Natural killer cell treated with Interleukin-12 subunit alpha and Interleukin-12 subunit beta and Interleukin-15 and Interleukin-18, amount 100 ng/mL, for 72 hours (primary cell): ENCODE measurements around the gene KIF1B. TPM values are rescaled to one million over a fixed set of nuclear protein-coding genes. Genes with fewer than 3 reads are reported as not detected.
"Not testable (repeated sequence)": the region's sequence is repeated elsewhere in the genome, so short reads cannot be mapped to it uniquely, and the experiment has no call there.

ENCODE experiments used
- ATAC-seq, 2 donors: fragments of 150-1000 bp; cut with Tn5 transposase in 1 of 2; sonication (Bioruptor Pico), chemical (Tn5 transposase) in 1 of 2; 2 replicates each; pipeline ENCODE4 v1.10.0; 2021
- DNase-seq: peaks from one replicate; pipeline ENCODE4 v3.0.0; 2022; ENCODE audit warnings: low spot score
- H3K27ac Mint-ChIP-seq, 2 donors: 1 replicate in 1 of 2; 2 replicates in 1 of 2; pipeline ENCODE4 v1.8.0; 2022; ENCODE audit warnings: mixed read lengths in 2 of 2, mild to moderate bottlenecking in 1 of 2, moderate library complexity in 1 of 2
- H3K27me3 Mint-ChIP-seq, 2 donors: 1 replicate in 1 of 2; 2 replicates in 1 of 2; pipeline ENCODE4 v1.8.0; 2022; ENCODE audit warnings: mixed read lengths in 2 of 2
- H3K36me3 Mint-ChIP-seq: one replicate; pipeline ENCODE4 v1.8.0; 2022; ENCODE audit warnings: mixed read lengths
- H3K4me1 Mint-ChIP-seq, 2 donors: 1 replicate in 1 of 2; 2 replicates in 1 of 2; pipeline ENCODE4 v1.8.0; 2022; ENCODE audit warnings: low read depth in 2 of 2, mixed read lengths in 2 of 2, mild to moderate bottlenecking in 1 of 2
- H3K4me3 Mint-ChIP-seq: one replicate; pipeline ENCODE4 v1.8.0; 2022; ENCODE audit warnings: mixed read lengths
- H3K9me3 Mint-ChIP-seq: 2 replicates; pipeline ENCODE4 v1.8.0; 2022; ENCODE audit warnings: mixed read lengths
- total RNA-seq, 2 donors: library from RNA; stranded (reverse); gene quantifications; one replicate each; pipeline ENCODE4 v1.2.3, GENCODE V29; 2022

The KIF1B gene
- total RNA-seq, 2 donors from 2014 or later, result 9.9 to 32.2 TPM

GRCh38 chr1:10236405-10237156 is 26.2 kb downstream of the KIF1B start:
- no peaks in the 10 kb centered on the region for H3K36me3 Mint-ChIP-seq
- no peak for DNase-seq
- H3K9me3 Mint-ChIP-seq, result no peaks in the 10 kb centered on the region
- H3K27ac Mint-ChIP-seq, result no peak overlapping the region
- no peak for ATAC-seq
- peaks cover 0 to 8% of the 10 kb centered on the region in 2 donors for H3K4me1 Mint-ChIP-seq
- no peaks in the 10 kb centered on the region for H3K27me3 Mint-ChIP-seq
- H3K4me3 Mint-ChIP-seq, result no peak overlapping the region

DNA sequence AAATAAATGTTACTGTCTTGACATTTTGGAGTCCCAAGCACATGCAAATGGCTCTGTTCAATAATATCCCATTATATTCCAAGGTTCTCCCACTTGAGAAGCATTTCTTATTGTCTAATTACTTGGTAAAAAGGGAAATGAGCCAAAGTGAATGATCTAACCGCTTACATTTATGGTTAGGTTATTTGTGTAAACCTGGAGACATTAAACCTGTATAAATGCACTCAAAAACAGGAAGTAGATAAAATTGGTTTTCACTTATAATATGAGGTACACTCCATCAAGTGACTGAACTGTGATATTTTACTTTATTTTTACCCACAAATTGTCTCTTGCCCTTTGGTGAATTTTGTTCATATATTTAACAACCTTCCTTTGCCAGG is 26.8 kb downstream of the KIF1B start:
- Mint-ChIP-seq H3K27ac (no peak overlapping the region), H3K9me3 (no peaks in the 10 kb centered on the region), H3K4me3 (no peak overlapping the region), H3K27me3 (no peaks in the 10 kb centered on the region), H3K4me1 (peaks cover 0 to 13% of the 10 kb centered on the region in 2 donors), H3K36me3 (no peaks in the 10 kb centered on the region)
- DNase-seq, result no peak
- ATAC-seq, result no peak

GRCh38 chr1:10242135-10242534 is 31.8 kb downstream of the KIF1B start:
- no peaks in the 10 kb centered on the region for H3K27me3 Mint-ChIP-seq
- no peak overlapping the region for H3K4me3 Mint-ChIP-seq
- DNase-seq, result no peak
- peaks cover 8 to 14% of the 10 kb centered on the region in 2 donors for H3K4me1 Mint-ChIP-seq
- no peaks in the 10 kb centered on the region for H3K9me3 Mint-ChIP-seq
- ATAC-seq, result no peak
- no peak overlapping the region for H3K27ac Mint-ChIP-seq
- no peaks in the 10 kb centered on the region for H3K36me3 Mint-ChIP-seq

GRCh38 chr1:10242811-10243210 is 32.4 kb downstream of the KIF1B start:
- ATAC-seq (peak; percentile 61 to 68), DNase-seq (no peak)
- Mint-ChIP-seq H3K36me3 (no peaks in the 10 kb centered on the region), H3K27ac (peak overlapping the region; percentile 78 to 81), H3K9me3 (no peaks in the 10 kb centered on the region), H3K27me3 (no peaks in the 10 kb centered on the region), H3K4me3 (peak overlapping the region; percentile 39), H3K4me1 (peaks cover 8 to 14% of the 10 kb centered on the region in 2 donors)

GRCh38 chr1:10245674-10246073 is 35.3 kb downstream of the KIF1B start:
- Mint-ChIP-seq H3K4me3 (no peak overlapping the region), H3K27me3 (no peaks in the 10 kb centered on the region), H3K4me1 (peaks cover 8 to 14% of the 10 kb centered on the region in 2 donors), H3K9me3 (no peaks in the 10 kb centered on the region), H3K27ac (no peak overlapping the region), H3K36me3 (no peaks in the 10 kb centered on the region)
- DNase-seq (no peak), ATAC-seq (no peak)

DNA sequence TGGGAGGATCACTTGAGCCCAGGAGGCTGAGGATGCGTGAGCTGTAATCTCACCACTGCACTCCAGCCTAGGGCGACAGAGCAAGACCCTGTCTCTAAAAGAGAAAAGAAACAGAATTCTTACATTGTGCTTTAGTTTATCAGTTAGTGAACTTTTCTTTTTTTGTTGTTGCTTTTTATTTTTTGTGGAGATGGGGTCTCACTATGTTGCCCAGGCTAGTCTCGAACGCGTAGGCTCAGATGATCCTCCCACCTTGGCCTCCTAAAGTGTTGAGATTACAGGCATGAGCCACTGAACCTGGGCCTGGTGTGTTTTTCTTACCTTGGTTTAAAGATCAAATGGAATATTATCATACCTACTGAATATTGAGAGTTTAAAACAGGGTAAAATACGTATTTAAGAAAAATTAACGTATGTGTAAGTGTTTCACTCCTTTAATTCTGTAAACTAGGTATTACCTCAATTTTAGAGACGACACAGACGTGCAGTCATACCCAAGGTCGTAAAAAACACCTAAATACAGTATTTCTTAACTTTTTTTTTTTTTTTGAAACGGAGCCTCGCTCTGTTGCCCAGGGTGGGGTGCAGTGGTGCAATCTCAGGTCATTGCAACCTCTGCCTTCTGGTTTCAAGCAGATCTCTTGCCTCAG is 39.6 kb downstream of the KIF1B start:
- no peak for ATAC-seq
- no peak overlapping the region for H3K27ac Mint-ChIP-seq
- H3K27me3 Mint-ChIP-seq, result no peaks in the 10 kb centered on the region

GRCh38 chr1:10250663-10251062 is 40.3 kb downstream of the KIF1B start:
- no peak for DNase-seq
- ATAC-seq, result no peak
- Mint-ChIP-seq H3K9me3 (no peaks in the 10 kb centered on the region), H3K4me1 (peaks cover 2 to 5% of the 10 kb centered on the region in 2 donors), H3K4me3 (no peak overlapping the region), H3K27ac (no peak overlapping the region), H3K36me3 (no peaks in the 10 kb centered on the region), H3K27me3 (no peaks in the 10 kb centered on the region)

More for the DNA sequence above, 39.6 kb downstream of the KIF1B start:
- Mint-ChIP-seq H3K4me3 (no peak overlapping the region), H3K36me3 (no peaks in the 10 kb centered on the region), H3K9me3 (no peaks in the 10 kb centered on the region), H3K4me1 (peaks cover 2 to 5% of the 10 kb centered on the region in 2 donors)
- DNase-seq, result no peak

DNA sequence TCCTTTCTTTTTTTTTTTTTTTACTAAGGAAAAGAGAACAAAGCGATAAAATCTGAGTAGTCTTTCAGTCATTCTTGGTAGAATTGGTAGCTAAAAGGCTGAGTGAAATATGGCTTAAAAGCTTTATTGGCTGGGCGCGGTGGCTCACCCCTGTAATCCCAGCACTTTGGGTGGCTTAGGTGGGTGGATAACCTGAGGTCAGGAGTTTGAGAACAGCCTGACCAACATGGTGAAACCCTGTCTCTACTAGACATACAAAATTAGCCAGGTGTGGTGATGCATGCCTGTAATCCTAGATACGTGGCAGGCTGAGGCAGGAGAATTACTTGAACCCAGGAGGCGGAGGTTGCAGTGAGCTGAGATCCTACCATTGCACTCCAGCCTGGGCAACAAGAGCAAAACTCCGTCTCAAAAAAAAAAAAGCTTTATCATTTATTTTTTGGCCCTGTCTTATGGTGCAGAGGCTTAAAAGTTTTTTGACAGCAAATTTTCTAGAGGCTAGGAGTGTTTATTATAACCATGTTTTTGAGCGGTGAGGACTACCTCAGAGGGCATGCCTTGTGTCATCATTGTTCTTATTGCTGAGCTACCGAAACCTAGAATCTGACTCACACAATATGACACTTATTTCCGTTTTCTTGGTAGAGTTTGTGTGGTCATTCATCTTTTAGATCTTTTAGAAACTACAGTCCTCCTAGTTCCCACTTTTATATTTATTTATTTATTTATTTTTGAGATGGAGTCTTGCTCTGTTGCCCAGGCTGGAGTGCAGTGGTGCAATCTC is 41.1 kb downstream of the KIF1B start:
- ATAC-seq, result peak in 1 of 2 donors; percentile 72
- DNase-seq, H3K4me3 Mint-ChIP-seq: not testable (repeated sequence)

GRCh38 chr1:10252508-10252907 is 42.1 kb downstream of the KIF1B start:
- no peak for ATAC-seq
- Mint-ChIP-seq H3K27ac (no peak overlapping the region), H3K36me3 (no peaks in the 10 kb centered on the region), H3K4me3 (no peak overlapping the region), H3K4me1 (peaks cover 2 to 5% of the 10 kb centered on the region in 2 donors), H3K9me3 (no peaks in the 10 kb centered on the region), H3K27me3 (no peaks in the 10 kb centered on the region)
- DNase-seq, result no peak

More for the DNA sequence above, 41.1 kb downstream of the KIF1B start:
- H3K4me1 Mint-ChIP-seq, H3K9me3 Mint-ChIP-seq, H3K36me3 Mint-ChIP-seq, H3K27me3 Mint-ChIP-seq, H3K27ac Mint-ChIP-seq: not testable (repeated sequence)

DNA sequence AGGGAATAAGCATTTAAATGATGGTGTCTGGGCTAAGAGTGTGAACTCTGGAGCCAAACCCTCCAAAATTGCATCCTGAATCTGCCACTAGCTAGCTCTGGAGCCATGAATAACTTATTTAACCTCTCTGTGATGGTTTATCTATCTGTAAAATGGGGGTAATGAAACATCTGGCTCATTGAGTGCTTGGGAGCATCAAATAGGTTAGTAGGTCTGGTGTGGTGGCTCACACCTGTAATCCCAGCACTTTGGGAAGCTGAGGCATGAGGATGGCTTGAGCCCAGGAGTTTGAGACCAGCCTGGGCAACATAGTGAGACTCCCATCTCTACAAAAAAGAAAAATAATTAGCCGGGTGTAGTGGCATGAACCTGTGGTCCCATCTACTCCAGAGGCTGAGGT is 42.8 kb downstream of the KIF1B start:
- no peak overlapping the region for H3K4me3 Mint-ChIP-seq
- peaks cover 2 to 5% of the 10 kb centered on the region in 2 donors for H3K4me1 Mint-ChIP-seq
- no peaks in the 10 kb centered on the region for H3K27me3 Mint-ChIP-seq
- no peak overlapping the region for H3K27ac Mint-ChIP-seq
- no peaks in the 10 kb centered on the region for H3K9me3 Mint-ChIP-seq
- H3K36me3 Mint-ChIP-seq, result no peaks in the 10 kb centered on the region
- no peak for DNase-seq
- ATAC-seq, result no peak

DNA sequence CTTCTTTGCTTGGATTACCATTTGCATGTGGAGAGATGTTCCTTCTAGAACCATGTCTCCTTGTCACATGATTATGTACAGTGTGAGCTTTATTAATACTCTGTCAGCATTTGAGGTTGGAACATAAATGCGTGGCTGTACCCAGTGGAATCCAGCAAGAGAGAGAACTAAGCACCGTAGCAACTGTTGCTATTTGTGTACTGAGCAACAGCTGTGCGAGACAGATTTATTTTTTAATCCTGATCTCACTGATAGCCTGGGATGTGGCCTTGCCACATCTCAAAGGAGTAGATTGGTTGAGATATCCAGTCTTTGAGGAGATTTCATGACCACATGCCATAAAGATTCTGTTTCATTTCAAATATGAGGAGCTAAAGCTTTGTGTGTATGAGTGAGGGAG is 43.4 kb downstream of the KIF1B start:
- no peak for ATAC-seq
- H3K9me3 Mint-ChIP-seq, result no peaks in the 10 kb centered on the region

GRCh38 chr1:10257851-10258250 is 47.5 kb downstream of the KIF1B start:
- Mint-ChIP-seq H3K4me3 (no peak overlapping the region), H3K4me1 (peaks cover 2 to 5% of the 10 kb centered on the region in 2 donors), H3K27ac (no peak overlapping the region), H3K27me3 (no peaks in the 10 kb centered on the region), H3K36me3 (no peaks in the 10 kb centered on the region), H3K9me3 (no peaks in the 10 kb centered on the region)
- DNase-seq (no peak), ATAC-seq (no peak)

More for the DNA sequence above, 43.4 kb downstream of the KIF1B start:
- Mint-ChIP-seq H3K27ac (no peak overlapping the region), H3K27me3 (no peaks in the 10 kb centered on the region), H3K4me1 (peaks cover 2 to 5% of the 10 kb centered on the region in 2 donors), H3K36me3 (no peaks in the 10 kb centered on the region), H3K4me3 (no peak overlapping the region)
- DNase-seq, result no peak

DNA sequence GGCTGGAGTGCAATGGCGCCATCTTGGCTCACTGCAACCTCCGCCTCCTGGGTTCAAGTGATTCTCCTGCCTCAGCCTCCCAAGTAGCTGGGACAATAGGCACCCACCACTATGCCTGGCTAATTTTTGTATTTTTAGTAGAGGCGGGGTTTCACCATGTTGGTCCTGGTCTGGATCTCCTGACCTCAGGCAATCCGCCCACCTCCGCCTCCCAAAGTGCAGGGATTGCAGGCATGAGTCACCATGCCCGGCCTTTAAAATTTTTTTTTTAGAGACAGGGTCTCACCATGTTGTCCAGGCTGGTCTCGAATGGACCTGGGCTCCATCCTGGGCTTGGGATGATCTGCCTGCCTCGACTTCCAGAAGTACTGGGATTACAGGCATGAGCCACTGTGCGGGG is 49.2 kb downstream of the KIF1B start:
- DNase-seq, H3K4me3 Mint-ChIP-seq, H3K4me1 Mint-ChIP-seq, H3K27me3 Mint-ChIP-seq, H3K9me3 Mint-ChIP-seq, H3K36me3 Mint-ChIP-seq, H3K27ac Mint-ChIP-seq, ATAC-seq: not testable (repeated sequence)
